Stimulated activated memory B cell treated with anti-CD40 and anti-IgM and Interleukin-4, amounts not matched to agents 10 μg/mL and 1 μg/mL and 100 μg/mL, for 72 hours (primary cell): Measurements from ENCODE around the gene PARD3B.

Experiments used
- ATAC-seq: fragments of 150-1000 bp; cut with Tn5 transposase; 2 replicates; pipeline ENCODE4 v1.10.0; 2021
- H3K27ac Mint-ChIP-seq: one replicate; pipeline ENCODE4 v1.8.0; 2022; ENCODE audit warnings: mild to moderate bottlenecking, mixed read lengths
- H3K27me3 Mint-ChIP-seq: one replicate; pipeline ENCODE4 v1.8.0; 2022; ENCODE audit warnings: mixed read lengths
- H3K36me3 Mint-ChIP-seq: one replicate; pipeline ENCODE4 v1.8.0; 2022; ENCODE audit warnings: mixed read lengths
- H3K4me1 Mint-ChIP-seq: one replicate; pipeline ENCODE4 v1.8.0; 2022; ENCODE audit warnings: mixed read lengths
- H3K4me3 Mint-ChIP-seq: one replicate; pipeline ENCODE4 v1.8.0; 2022; ENCODE audit warnings: mild to moderate bottlenecking, moderate library complexity, mixed read lengths
- H3K9me3 Mint-ChIP-seq: one replicate; pipeline ENCODE4 v1.8.0; 2022; ENCODE audit warnings: mixed read lengths

Gene PARD3B

GRCh38 chr2:205665791-205666190, 1120.5 kb downstream of the PARD3B start:
- Mint-ChIP-seq H3K4me3 (no peak overlapping the region), H3K9me3 (peaks cover 3% of the 10 kb centered on the region), H3K4me1 (peaks cover 12% of the 10 kb centered on the region), H3K36me3 (no peaks in the 10 kb centered on the region), H3K27me3 (peaks cover 37% of the 10 kb centered on the region), H3K27ac (no peak overlapping the region)
- no peak for ATAC-seq
